Tibial artery (tissue), 4 donors: Measurements from ENCODE around the gene P2RY8.
"Not testable (repeated sequence)": the region's sequence is repeated elsewhere in the genome, so short reads cannot be mapped to it uniquely, and the experiment has no call there.

Experiments
- DNase-seq, 2 donors: peaks; one replicate each; pipeline ENCODE4 v3.0.0-alpha.2; 2019
- H3K27ac ChIP-seq, 2 donors: fragments of 200-600 bp; sonication (generic) in 1 of 2; 1 replicate in 1 of 2; 2 replicates in 1 of 2; pipeline ENCODE4 v1.5.1; 2018 to 2019; ENCODE audit warnings: mild to moderate bottlenecking in 1 of 2
- H3K27me3 ChIP-seq, 2 donors: fragments of 200-600 bp; sonication (generic) in 1 of 2; one replicate each; pipeline versions ENCODE4 v1.5.1 to v1.6.0; 2016 to 2019
- H3K36me3 ChIP-seq, 3 donors: fragments of 200-600 bp; sonication (generic) in 2 of 3; one replicate each; pipeline ENCODE4 v1.5.1; 2016 to 2019; ENCODE audit warnings: mild to moderate bottlenecking in 2 of 3
- H3K4me1 ChIP-seq, 4 donors: fragments of 200-600 bp; sonication (generic) in 2 of 4; 1 replicate in 3 of 4; 2 replicates in 1 of 4; pipeline ENCODE4 v1.5.1; 2016 to 2019
- H3K4me3 ChIP-seq, 2 donors: fragments of 200-600 bp; sonication (generic) in 1 of 2; 1 replicate in 1 of 2; 2 replicates in 1 of 2; pipeline ENCODE4 v1.5.1; 2018 to 2019; ENCODE audit warnings: mild to moderate bottlenecking in 2 of 2
- H3K9me3 ChIP-seq, 3 donors: fragments of 200-600 bp; sonication (generic) in 1 of 3; one replicate each; pipeline ENCODE4 v1.5.1; 2016 to 2019
- CTCF ChIP-seq, 2 experiments: fragments of 200-600 bp in 1 of 2; fragments of 450-650 bp in 1 of 2; IDR thresholded peaks; one replicate each; pipeline ENCODE4 v1.5.1; 2017 to 2019; ENCODE audit warnings: antibody characterized with exemption in 2 of 2, mild to moderate bottlenecking in 1 of 2, moderate library complexity in 1 of 2
- intact Hi-C: fragments of 100-400 bp; cut with DNase I; formaldehyde crosslinking; loops from one replicate; pipeline ENCODE4 v1.15.0; 2023; ENCODE audit warnings: low total_unique reads

Gene P2RY8

GRCh38 chrX:1525583-1526355, 11.2 kb downstream of the P2RY8 start:
- Histone ChIP-seq H3K27me3 (no peaks in the 10 kb centered on the region), H3K9me3 (no peaks in the 10 kb centered on the region), H3K4me1 (no peaks in the 10 kb centered on the region), H3K27ac (no peak overlapping the region), H3K36me3 (no peaks in the 10 kb centered on the region), H3K4me3 (no peak overlapping the region)
- no peak for TF ChIP-seq CTCF (IDR thresholded peaks at IDR 0.05)
- no peak for DNase-seq
- intact Hi-C loops, result no loop called here

- no peaks in the 10 kb centered on the region for H3K9me3 ChIP-seq
- no peak for DNase-seq
- no peak overlapping the region for H3K4me3 ChIP-seq
- no peak for TF ChIP-seq CTCF (IDR thresholded peaks at IDR 0.05)
- no peak overlapping the region for H3K27ac ChIP-seq
- no peaks in the 10 kb centered on the region for H3K4me1 ChIP-seq
- no peaks in the 10 kb centered on the region for H3K36me3 ChIP-seq
- H3K27me3 ChIP-seq, result no peaks in the 10 kb centered on the region
- intact Hi-C loops, result no loop called here
Observed at GRCh38 chrX:1524874-1525582, 12.0 kb downstream of the P2RY8 start.

- DNase-seq, H3K27ac ChIP-seq, H3K27me3 ChIP-seq, H3K4me1 ChIP-seq, intact Hi-C loops, H3K4me3 ChIP-seq, H3K36me3 ChIP-seq: not testable (repeated sequence)
- peaks cover 0 to 13% (median 0%) of the 10 kb centered on the region in 3 donors for H3K9me3 ChIP-seq
Observed at GRCh38 chrX:1522905-1523304, 14.1 kb downstream of the P2RY8 start.

GRCh38 chrX:1521459-1521956, 15.5 kb downstream of the P2RY8 start:
- TF ChIP-seq CTCF (IDR thresholded peaks at IDR 0.05), result no peak
- Histone ChIP-seq H3K4me1 (no peaks in the 10 kb centered on the region), H3K27ac (no peak overlapping the region), H3K9me3 (peaks cover 0 to 13% (median 0%) of the 10 kb centered on the region in 3 donors), H3K27me3 (no peaks in the 10 kb centered on the region), H3K36me3 (no peaks in the 10 kb centered on the region), H3K4me3 (no peak overlapping the region)
- intact Hi-C loops, result no loop called here
- peak in 1 of 2 donors; percentile 53 for DNase-seq

GRCh38 chrX:1520350-1520749, 16.6 kb downstream of the P2RY8 start:
- H3K27ac ChIP-seq, result no peak overlapping the region
- no peaks in the 10 kb centered on the region for H3K27me3 ChIP-seq
- no peak for DNase-seq
- peaks cover 0 to 13% (median 0%) of the 10 kb centered on the region in 3 donors for H3K9me3 ChIP-seq
- H3K36me3 ChIP-seq, result no peaks in the 10 kb centered on the region
- no peak overlapping the region for H3K4me3 ChIP-seq
- no peak for TF ChIP-seq CTCF (IDR thresholded peaks at IDR 0.05)
- no peaks in the 10 kb centered on the region for H3K4me1 ChIP-seq
- intact Hi-C loops, result no loop called here

- no peak for TF ChIP-seq CTCF (IDR thresholded peaks at IDR 0.05)
- intact Hi-C loops, result no loop called here
- H3K4me3 ChIP-seq, result no peak overlapping the region
- no peak for DNase-seq
- no peaks in the 10 kb centered on the region for H3K36me3 ChIP-seq
- no peaks in the 10 kb centered on the region for H3K4me1 ChIP-seq
- no peak overlapping the region for H3K27ac ChIP-seq
- peaks cover 0 to 13% (median 0%) of the 10 kb centered on the region in 3 donors for H3K9me3 ChIP-seq
- no peaks in the 10 kb centered on the region for H3K27me3 ChIP-seq
Observed at GRCh38 chrX:1519022-1519497, 17.9 kb downstream of the P2RY8 start.
